Measurements from ENCODE around the gene TECPR2. TPM values are rescaled to one million over a fixed set of nuclear protein-coding genes. Genes with fewer than 3 reads are reported as not detected.
A peak's percentile ranks its signal among the peaks of the same experiment; 100 is the strongest.
"Not testable (repeated sequence)": the region's sequence is repeated elsewhere in the genome, so short reads cannot be mapped to it uniquely, and the experiment has no call there.

TECPR2 gene
- total RNA-seq, 1 experiment from 2014 or later, result 11.2 TPM

DNA sequence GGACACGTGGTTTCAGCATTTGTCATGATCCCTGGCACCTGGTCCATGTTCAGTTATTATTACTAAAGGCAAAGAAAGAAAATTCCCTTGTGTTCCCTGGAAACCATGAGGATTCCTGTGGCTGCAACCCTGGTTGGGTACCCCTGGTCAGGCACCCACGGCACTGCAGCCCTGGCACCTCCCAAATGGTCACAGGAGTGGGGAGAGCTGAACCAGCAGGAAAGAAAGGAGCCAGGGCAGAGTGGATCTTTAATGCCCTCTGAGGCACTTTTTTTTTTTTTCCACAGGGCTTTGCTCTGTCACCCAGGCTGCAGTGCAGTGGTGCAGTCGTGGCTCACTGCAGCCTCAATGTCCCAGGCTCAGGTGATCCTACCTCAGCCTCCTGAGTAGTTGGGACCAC, 17.5 kb upstream of the TECPR2 start:
- peaks cover 7% of the 10 kb centered on the region for H3K36me3 ChIP-seq (replicated peaks; ENCODE audit: control insufficient read depth, insufficient read depth, low read length)
- no peaks in the 10 kb centered on the region for H3K27me3 ChIP-seq (ENCODE audit: control insufficient read depth, insufficient read depth, low read length)
- H3K4me3 ChIP-seq (ENCODE audit: insufficient read depth, low read depth, low read length), result no peak overlapping the region
- DNase-seq, result no peak

DNA sequence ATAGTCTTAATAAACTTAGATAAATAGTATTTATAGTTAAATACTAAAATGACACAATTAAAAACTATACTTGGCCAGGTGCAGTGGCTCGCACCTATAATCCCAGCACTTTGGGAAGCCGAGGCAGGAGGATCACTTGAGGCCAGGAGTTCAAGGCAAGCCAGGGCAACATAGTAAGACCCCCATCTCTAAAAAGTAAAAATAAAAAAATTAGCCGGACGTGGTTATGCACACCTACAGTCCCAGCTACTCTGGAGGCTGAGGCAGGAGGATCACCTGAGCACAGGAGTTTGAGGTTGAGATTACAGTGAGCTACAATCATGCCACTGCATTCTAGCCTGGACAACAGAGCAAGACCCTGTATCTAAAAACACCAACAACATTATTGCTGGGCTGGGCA, 16.1 kb upstream of the TECPR2 start:
- DNase-seq, result no peak
- Histone ChIP-seq H3K36me3 (replicated peaks; ENCODE audit: control insufficient read depth, insufficient read depth, low read length) (peaks cover 4% of the 10 kb centered on the region), H3K4me3 (ENCODE audit: insufficient read depth, low read depth, low read length) (no peak overlapping the region), H3K27me3 (ENCODE audit: control insufficient read depth, insufficient read depth, low read length) (no peaks in the 10 kb centered on the region)

DNA sequence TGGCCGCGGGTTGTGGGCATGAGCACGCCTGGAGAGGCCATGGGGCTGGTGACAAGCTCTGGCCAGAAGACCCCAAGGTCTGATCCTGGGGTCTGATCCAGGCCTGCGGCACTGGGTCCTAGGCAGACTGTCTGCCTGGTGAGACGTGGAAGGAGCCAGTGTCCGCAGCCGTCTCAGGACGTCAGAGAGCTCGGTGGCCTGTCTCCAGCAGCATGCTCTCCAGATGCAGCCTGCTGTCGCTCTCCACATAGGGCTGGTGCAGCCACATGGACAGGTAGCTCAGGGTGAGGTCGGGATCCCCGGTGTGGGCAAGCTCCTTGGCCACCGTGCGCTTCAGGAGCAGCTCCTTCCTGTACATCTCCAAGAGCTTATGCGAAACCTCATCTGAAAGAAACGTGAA, 14.4 kb upstream of the TECPR2 start:
- no peak for DNase-seq
- Histone ChIP-seq H3K36me3 (replicated peaks; ENCODE audit: control insufficient read depth, insufficient read depth, low read length) (peaks cover 5% of the 10 kb centered on the region), H3K27me3 (ENCODE audit: control insufficient read depth, insufficient read depth, low read length) (no peaks in the 10 kb centered on the region), H3K4me3 (ENCODE audit: insufficient read depth, low read depth, low read length) (no peak overlapping the region)

DNA sequence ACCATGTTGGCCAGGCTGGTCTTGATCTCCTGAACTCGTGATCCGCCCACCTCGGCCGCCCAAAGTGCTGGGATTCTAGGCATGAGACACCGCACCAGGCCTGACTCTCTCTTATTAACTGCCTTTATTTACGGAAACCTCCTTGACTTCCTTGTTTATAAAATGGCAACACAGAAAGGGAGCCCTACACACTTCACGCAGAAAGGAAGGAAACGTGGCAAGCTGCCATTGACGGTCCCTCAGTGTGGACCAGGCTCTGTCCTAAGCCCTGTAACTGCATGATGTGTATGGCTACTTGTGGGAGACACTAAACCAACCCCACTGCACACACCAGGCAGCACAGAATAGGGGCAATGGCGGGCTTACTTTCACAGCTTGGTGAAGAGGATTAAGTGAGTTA, 11.7 kb upstream of the TECPR2 start:
- Histone ChIP-seq H3K27me3 (ENCODE audit: control insufficient read depth, insufficient read depth, low read length) (no peaks in the 10 kb centered on the region), H3K36me3 (replicated peaks; ENCODE audit: control insufficient read depth, insufficient read depth, low read length) (peaks cover 1% of the 10 kb centered on the region), H3K4me3 (ENCODE audit: insufficient read depth, low read depth, low read length) (no peak overlapping the region)
- DNase-seq, result no peak

DNA sequence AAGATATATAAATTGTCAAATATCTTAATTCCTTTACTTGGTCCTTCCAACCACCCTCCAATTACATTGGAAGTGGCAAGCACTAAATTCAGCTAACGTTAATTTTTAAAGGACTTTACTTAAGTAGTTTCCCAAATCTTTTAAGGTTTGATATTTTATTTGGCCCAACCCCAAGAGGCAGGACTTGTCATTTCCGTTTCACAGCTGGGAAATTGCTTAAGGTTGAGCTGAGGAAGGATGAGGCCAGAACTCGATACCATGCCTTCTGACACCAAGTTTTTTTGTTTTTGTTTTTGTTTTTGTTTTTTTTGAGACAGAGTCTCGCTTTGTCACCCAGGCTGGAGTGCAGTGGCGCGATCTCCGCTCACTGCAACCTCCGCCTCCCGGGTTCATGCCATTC, 11.1 kb upstream of the TECPR2 start:
- H3K36me3 ChIP-seq (replicated peaks; ENCODE audit: control insufficient read depth, insufficient read depth, low read length); DNase-seq: not testable (repeated sequence)

DNA sequence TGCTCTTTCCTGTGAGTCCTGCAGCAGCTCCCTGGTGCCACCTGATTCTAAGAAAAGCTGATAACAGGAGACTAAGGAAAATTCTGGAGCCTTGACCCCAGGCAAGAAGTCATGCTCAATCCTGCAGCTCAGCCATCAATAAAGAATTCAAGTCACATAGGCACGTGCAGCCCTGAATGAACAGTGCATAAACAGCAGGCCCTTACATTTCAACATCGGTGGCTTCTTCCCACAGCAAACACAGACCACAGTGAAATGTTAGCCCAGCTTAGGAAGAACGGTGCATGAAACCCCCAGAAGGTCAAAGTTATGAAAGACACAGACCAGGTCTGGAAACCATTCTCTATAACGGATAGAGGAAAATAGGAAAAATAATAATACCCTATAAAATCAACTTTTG, 10.5 kb upstream of the TECPR2 start:
- peaks cover 1% of the 10 kb centered on the region for H3K36me3 ChIP-seq (replicated peaks; ENCODE audit: control insufficient read depth, insufficient read depth, low read length)

More for the DNA sequence above, 11.1 kb upstream of the TECPR2 start:
- H3K4me3 ChIP-seq (ENCODE audit: insufficient read depth, low read depth, low read length); H3K27me3 ChIP-seq (ENCODE audit: control insufficient read depth, insufficient read depth, low read length): not testable (repeated sequence)

DNA sequence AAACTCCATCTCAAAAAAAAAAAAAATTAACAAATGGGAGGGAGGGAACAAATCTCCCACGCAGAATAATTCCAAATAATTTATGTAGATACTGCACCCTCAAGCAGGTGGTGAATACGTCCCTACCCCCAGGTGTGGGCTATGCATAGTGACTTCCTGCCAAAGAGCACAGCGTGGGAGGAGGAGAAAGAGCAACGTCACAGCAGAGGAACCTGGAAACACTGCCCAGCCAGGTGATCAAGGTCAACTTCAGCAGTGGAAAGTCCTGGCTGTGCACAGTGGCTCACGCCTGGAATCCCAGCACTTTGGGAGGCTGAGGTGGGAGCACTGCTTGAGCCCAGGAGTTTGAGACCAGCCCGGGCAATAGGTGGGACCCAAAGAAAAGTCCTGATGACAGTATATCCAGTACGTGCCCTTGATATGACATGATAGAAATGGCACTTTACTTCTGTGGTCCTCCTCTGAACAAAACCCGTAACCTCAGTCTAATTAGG, 9.6 kb upstream of the TECPR2 start:
- H3K27me3 ChIP-seq (ENCODE audit: control insufficient read depth, insufficient read depth, low read length), result no peaks in the 10 kb centered on the region
- peaks cover 1% of the 10 kb centered on the region for H3K36me3 ChIP-seq (replicated peaks; ENCODE audit: control insufficient read depth, insufficient read depth, low read length)
- no peak for DNase-seq
- no peak overlapping the region for H3K4me3 ChIP-seq (ENCODE audit: insufficient read depth, low read depth, low read length)

More for the DNA sequence above, 10.5 kb upstream of the TECPR2 start:
- Histone ChIP-seq H3K27me3 (ENCODE audit: control insufficient read depth, insufficient read depth, low read length) (no peaks in the 10 kb centered on the region), H3K4me3 (ENCODE audit: insufficient read depth, low read depth, low read length) (no peak overlapping the region)
- DNase-seq, result no peak

DNA sequence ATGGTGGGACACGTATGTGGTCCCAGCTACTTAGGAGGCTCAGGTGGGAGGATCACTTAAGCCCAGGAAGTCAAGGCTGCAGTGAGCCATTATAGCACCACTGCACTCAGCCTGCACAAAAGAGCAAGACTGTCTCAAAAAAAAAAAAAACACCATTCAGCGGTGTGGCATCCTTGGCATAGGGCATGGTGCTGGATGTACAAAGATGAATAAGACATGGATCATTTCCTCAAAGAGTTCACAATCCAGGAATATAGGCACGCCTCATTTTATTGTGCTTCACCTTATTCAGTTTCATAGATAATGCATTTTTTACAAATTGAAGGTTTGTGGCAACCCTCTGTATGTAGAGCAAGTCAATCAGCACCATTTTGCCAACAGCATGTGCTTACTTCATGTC, 6.5 kb upstream of the TECPR2 start:
- no peak for DNase-seq
- Histone ChIP-seq H3K4me3 (ENCODE audit: insufficient read depth, low read depth, low read length) (no peak overlapping the region), H3K27me3 (ENCODE audit: control insufficient read depth, insufficient read depth, low read length) (no peaks in the 10 kb centered on the region), H3K36me3 (replicated peaks; ENCODE audit: control insufficient read depth, insufficient read depth, low read length) (peaks cover 1% of the 10 kb centered on the region)

DNA sequence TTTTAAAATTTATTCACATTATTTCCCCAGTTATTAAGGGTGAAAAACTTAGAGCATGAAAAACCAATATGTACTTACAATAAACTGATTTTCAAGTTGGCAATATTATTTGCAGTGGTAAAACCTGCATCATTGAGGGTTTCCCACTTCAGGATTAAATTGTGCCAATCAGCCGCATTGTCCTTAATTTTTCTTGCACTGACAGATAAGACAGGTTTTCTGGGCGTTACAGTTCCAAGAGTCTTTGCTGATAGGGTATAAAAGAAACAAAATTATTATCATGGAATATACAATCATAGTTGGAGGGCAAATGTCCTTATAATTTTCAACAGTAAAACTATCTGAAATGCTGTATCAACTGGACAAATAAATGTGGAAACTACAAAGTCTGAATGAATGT, 3.4 kb upstream of the TECPR2 start:
- no peak overlapping the region for H3K4me3 ChIP-seq (ENCODE audit: insufficient read depth, low read depth, low read length)
- H3K36me3 ChIP-seq (replicated peaks; ENCODE audit: control insufficient read depth, insufficient read depth, low read length), result no peaks in the 10 kb centered on the region; the same call in none of the 2 replicates
- H3K27me3 ChIP-seq (ENCODE audit: control insufficient read depth, insufficient read depth, low read length), result no peaks in the 10 kb centered on the region
- DNase-seq, result no peak

DNA sequence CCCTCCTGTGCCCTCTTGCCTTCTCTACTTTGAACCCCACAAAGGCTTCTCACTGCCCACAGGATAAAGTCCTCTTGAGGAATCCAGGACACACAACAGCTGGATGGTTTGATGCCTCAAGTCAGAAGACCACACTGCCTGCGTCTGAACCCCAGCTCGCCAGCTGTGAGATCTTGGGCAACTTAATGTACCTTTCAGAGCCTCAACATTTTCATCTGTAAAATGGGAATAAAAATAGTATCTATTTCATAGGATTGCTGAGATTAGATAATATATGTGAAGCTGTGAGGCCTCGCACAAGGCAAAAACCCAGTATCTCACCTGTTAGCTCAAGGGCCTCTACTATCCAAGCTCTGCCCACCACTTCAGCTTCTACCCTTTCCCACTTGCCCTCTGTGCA, 2.4 kb upstream of the TECPR2 start:
- DNase-seq, result no peak
- Histone ChIP-seq H3K36me3 (replicated peaks; ENCODE audit: control insufficient read depth, insufficient read depth, low read length) (no peaks in the 10 kb centered on the region; the same call in none of the 2 replicates), H3K27me3 (ENCODE audit: control insufficient read depth, insufficient read depth, low read length) (no peaks in the 10 kb centered on the region), H3K4me3 (ENCODE audit: insufficient read depth, low read depth, low read length) (no peak overlapping the region)

DNA sequence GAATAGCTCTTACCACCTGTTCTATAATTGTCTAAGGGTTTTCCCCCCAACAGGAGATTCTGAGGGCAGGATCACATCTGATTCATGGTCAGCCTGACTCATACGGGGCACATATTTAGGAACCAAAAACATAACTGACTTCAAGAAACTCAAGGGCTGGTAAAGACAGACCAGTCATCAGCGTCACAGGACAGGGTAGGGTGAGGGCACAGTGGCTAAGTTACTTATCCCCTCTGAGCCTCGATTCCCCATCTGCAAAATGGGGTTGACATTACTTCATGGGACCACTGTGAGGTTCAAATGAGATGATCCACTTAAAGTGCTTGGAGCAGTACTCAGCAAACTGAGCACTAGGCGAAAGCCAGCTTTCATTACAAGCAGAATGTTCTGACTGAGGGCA, 657 bp upstream of the TECPR2 start:
- peak; percentile 40 for DNase-seq
- H3K36me3 ChIP-seq (replicated peaks; ENCODE audit: control insufficient read depth, insufficient read depth, low read length), result no peaks in the 10 kb centered on the region; the same call in 1 of the 2 replicates
- no peaks in the 10 kb centered on the region for H3K27me3 ChIP-seq (ENCODE audit: control insufficient read depth, insufficient read depth, low read length)
- H3K4me3 ChIP-seq (ENCODE audit: insufficient read depth, low read depth, low read length), result peak overlapping the region; percentile 81

DNA sequence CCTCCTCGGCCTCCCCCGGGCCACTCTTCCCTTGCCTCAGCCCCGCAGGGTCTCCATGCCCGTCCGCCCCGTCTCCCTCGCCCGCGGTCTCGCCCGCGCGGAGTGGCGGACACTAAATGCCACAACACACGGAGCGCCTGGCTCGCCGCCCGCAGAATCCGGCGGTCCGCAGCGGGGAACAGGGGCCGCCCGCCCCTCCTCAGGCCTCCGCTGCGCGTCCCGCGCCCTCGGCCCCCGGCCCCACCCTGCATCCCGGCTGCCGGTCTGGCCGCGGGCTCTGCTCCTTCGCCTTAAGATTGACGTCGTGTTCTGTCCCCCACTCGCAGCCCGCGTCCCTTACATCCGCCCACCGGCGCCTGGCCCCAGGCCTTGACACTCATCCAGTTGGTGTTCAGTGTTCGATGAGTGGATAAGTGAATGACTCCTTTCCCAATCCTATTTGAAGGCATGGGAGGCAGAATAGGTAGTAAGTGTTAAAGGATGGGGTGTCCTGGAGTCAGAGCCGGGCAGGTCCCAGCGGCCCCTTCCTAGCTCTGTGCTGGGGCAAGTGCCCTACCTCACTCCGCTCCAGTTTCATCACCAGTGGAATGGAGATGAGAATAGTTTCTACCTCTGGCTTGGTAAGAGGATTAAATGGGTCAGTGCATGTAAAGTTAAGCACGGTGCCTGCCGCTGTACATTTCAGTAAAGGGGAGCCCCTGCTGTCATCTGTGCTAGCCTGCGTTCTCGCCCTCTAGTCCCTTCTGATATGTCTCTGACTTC, 622 bp downstream of the TECPR2 start:
- Histone ChIP-seq H3K27me3 (ENCODE audit: control insufficient read depth, insufficient read depth, low read length) (no peaks in the 10 kb centered on the region), H3K4me3 (ENCODE audit: insufficient read depth, low read depth, low read length) (peak overlapping the region; percentile 81), H3K36me3 (replicated peaks; ENCODE audit: control insufficient read depth, insufficient read depth, low read length) (no peaks in the 10 kb centered on the region)
- DNase-seq, result peak; percentile 84

DNA sequence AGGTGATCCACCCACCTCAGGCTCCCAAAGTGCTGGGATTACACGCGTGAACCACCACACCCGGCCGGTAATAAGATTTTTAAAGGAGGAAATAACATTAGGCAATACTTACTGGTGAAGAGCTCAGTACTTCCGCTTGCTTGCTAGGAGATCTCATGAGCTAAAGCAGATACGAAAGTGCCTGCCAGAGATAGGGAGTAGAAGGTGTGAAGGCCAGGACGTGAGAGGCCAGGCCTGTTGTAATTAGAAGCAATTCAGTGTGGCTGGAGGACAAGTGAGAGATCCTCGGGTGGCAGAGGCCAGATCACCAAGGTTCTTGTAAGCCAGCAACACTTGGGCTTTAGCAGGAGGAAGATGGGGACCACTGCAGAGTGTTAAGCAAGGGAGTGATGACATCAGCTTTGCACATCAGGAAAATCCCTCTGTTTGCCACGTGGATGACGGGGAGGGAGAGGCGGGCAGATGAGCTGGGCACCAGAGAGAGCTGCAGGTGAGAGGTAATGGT, 7.6 kb downstream of the TECPR2 start:
- H3K27me3 ChIP-seq (ENCODE audit: control insufficient read depth, insufficient read depth, low read length), result no peaks in the 10 kb centered on the region
- H3K36me3 ChIP-seq (replicated peaks; ENCODE audit: control insufficient read depth, insufficient read depth, low read length), result no peaks in the 10 kb centered on the region
- no peak for DNase-seq
- no peak overlapping the region for H3K4me3 ChIP-seq (ENCODE audit: insufficient read depth, low read depth, low read length)

DNA sequence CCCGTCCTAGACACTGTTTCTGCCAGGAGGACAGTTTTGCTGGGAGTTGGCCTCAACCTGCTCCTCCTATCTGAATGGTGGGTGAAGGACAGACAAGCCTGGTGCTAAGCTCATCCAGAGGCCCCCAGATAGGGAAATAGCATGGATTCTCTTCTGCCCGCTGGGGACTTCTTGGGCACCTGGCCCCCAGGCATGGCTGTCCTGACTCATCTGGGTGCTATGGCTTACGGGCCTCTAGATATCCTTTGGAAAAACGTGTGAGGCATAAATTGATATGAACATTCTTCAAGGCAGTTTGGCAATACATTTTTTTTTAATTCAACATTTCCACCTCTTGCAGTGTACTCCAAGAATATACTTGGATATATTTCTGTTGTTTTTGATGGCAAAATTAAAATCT, 8.6 kb downstream of the TECPR2 start:
- Histone ChIP-seq H3K27me3 (ENCODE audit: control insufficient read depth, insufficient read depth, low read length) (no peaks in the 10 kb centered on the region), H3K4me3 (ENCODE audit: insufficient read depth, low read depth, low read length) (no peak overlapping the region), H3K36me3 (replicated peaks; ENCODE audit: control insufficient read depth, insufficient read depth, low read length) (no peaks in the 10 kb centered on the region)
- DNase-seq, result no peak

DNA sequence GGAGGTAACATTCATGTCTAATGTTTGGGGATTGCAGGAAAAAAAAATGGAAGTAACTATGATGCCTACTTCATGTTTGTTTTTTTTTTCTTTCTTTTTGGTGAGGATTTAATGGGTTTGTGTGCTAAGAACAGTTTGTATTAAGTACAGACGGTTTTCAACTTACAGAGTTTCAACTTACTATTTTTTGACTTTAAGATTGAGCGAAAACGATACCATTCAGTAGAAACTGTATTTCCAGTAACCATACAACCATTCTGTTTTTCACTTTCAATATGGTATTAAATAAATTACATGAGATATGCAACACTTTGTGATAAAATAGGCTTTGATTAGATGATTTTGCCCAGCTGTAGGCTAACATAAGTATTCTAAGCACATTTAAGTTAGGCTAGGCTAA, 10.4 kb downstream of the TECPR2 start:
- DNase-seq, result no peak

More for the DNA sequence above, 10.4 kb downstream of the TECPR2 start:
- H3K36me3 ChIP-seq (replicated peaks; ENCODE audit: control insufficient read depth, insufficient read depth, low read length), result peaks cover 4% of the 10 kb centered on the region; the same call in 1 of the 2 replicates
- H3K4me3 ChIP-seq (ENCODE audit: insufficient read depth, low read depth, low read length), result no peak overlapping the region
- H3K27me3 ChIP-seq (ENCODE audit: control insufficient read depth, insufficient read depth, low read length), result no peaks in the 10 kb centered on the region

Data from H7 (cell line).